Neuronal stem cell (in vitro differentiated cells): ENCODE data around the gene LZIC.

Experiments
- DNase-seq: peaks from one replicate; pipeline ENCODE4 v3.0.0-alpha.2; 2013; ENCODE audit warnings: low spot score
- H2AFZ ChIP-seq: one replicate; pipeline ENCODE4 v1.6.1; 2013; ENCODE audit warnings: mild to moderate bottlenecking, low read length, inconsistent platforms
- H2AK5ac ChIP-seq: 2 replicates; pipeline ENCODE4 v1.6.1; 2013; ENCODE audit warnings: low read depth, mild to moderate bottlenecking, inconsistent platforms, low read length, moderate library complexity, mixed read lengths
- H2BK120ac ChIP-seq: 2 replicates; pipeline ENCODE4 v1.6.1; 2013; ENCODE audit warnings: low read depth, mild to moderate bottlenecking, inconsistent platforms, low read length, moderate library complexity, mixed read lengths
- H2BK12ac ChIP-seq: one replicate; pipeline ENCODE4 v1.6.1; 2013; ENCODE audit warnings: low read length, inconsistent platforms
- H2BK15ac ChIP-seq: 2 replicates; pipeline ENCODE4 v1.6.1; 2013; ENCODE audit warnings: mild to moderate bottlenecking, low read length, inconsistent platforms, mixed read lengths
- H2BK5ac ChIP-seq: one replicate; pipeline ENCODE4 v1.6.1; 2013; ENCODE audit warnings: inconsistent platforms, mild to moderate bottlenecking, low read length, moderate library complexity
- H3K14ac ChIP-seq: one replicate; pipeline ENCODE4 v1.6.1; 2013; ENCODE audit warnings: low read length, inconsistent platforms
- H3K18ac ChIP-seq: 2 replicates; pipeline ENCODE4 v1.6.1; 2013; ENCODE audit warnings: low read length, inconsistent platforms
- H3K23ac ChIP-seq: 2 replicates; pipeline ENCODE4 v1.6.1; 2013; ENCODE audit warnings: low read depth, mild to moderate bottlenecking, mixed read lengths, low read length, inconsistent platforms; ENCODE audit not compliant: poor library complexity
- H3K27ac ChIP-seq: replicated peaks from 3 replicates; pipeline ENCODE4 v1.5.1; 2013; ENCODE audit warnings: low read length, inconsistent platforms
- H3K27me3 ChIP-seq, 3 experiments: 2 replicates each; pipeline ENCODE4 v1.6.1; 2013; ENCODE audit warnings: low read length in 3 of 3, mild to moderate bottlenecking in 2 of 3, inconsistent platforms in 1 of 3, low read depth in 1 of 3, mixed read lengths in 1 of 3, moderate library complexity in 1 of 3; ENCODE audit not compliant: control insufficient read depth in 3 of 3, insufficient read depth in 3 of 3
- H3K36me3 ChIP-seq, 2 donors: replicated peaks in 1 of 2; 2 replicates each; pipeline ENCODE4 v1.6.1; 2013; ENCODE audit warnings: low read length in 2 of 2; ENCODE audit not compliant: control insufficient read depth in 2 of 2, insufficient read depth in 2 of 2
- H3K4ac ChIP-seq: 2 replicates; pipeline ENCODE4 v1.6.1; 2013; ENCODE audit warnings: inconsistent platforms, mild to moderate bottlenecking, low read length, moderate library complexity
- H3K4me1 ChIP-seq, 2 donors: 1 replicate in 1 of 2; 2 replicates in 1 of 2; pipeline ENCODE4 v1.6.1; 2013; ENCODE audit warnings: low read length in 2 of 2, low read depth in 1 of 2; ENCODE audit not compliant: control insufficient read depth in 2 of 2, insufficient read depth in 1 of 2
- H3K4me2 ChIP-seq: one replicate; pipeline ENCODE4 v1.6.1; 2013; ENCODE audit warnings: mild to moderate bottlenecking, low read length, inconsistent platforms; ENCODE audit not compliant: insufficient read depth, poor library complexity, severe bottlenecking
- H3K4me3 ChIP-seq, 2 donors: 2 replicates each; pipeline ENCODE4 v1.5.1; 2013; ENCODE audit warnings: low read length in 2 of 2, mild to moderate bottlenecking in 2 of 2, inconsistent platforms in 1 of 2, moderate library complexity in 1 of 2
- H3K79me1 ChIP-seq: one replicate; pipeline ENCODE4 v1.6.1; 2013; ENCODE audit warnings: low read depth, mild to moderate bottlenecking, inconsistent platforms, low read length, moderate library complexity
- H3K9ac ChIP-seq: one replicate; pipeline ENCODE4 v1.6.1; 2013; ENCODE audit warnings: mild to moderate bottlenecking, low read depth, low read length, inconsistent platforms; ENCODE audit not compliant: poor library complexity
- H3K9me3 ChIP-seq, 2 donors: replicated peaks in 1 of 2; 2 replicates each; pipeline versions ENCODE3 to v1.6.1; 2013; ENCODE audit warnings: low read length in 2 of 2, mild to moderate bottlenecking in 2 of 2, inconsistent platforms in 1 of 2, low read depth in 1 of 2, mixed read lengths in 1 of 2, moderate library complexity in 1 of 2; ENCODE audit not compliant: control insufficient read depth in 2 of 2, insufficient read depth in 1 of 2
- H4K8ac ChIP-seq: one replicate; pipeline ENCODE4 v1.6.1; 2013; ENCODE audit warnings: low read depth, mild to moderate bottlenecking, inconsistent platforms, low read length, moderate library complexity
- H4K91ac ChIP-seq: one replicate; pipeline ENCODE4 v1.6.1; 2013; ENCODE audit warnings: low read length, low read depth, mild to moderate bottlenecking, inconsistent platforms; ENCODE audit not compliant: poor library complexity
- WGBS, 2 donors: extraction: QIAGEN DNeasy Blood & Tissue Kit; methylation state at CpG; one replicate each; pipeline ENCODE4 v1.1.7; 2013; ENCODE audit warnings: missing lambda C conversion rate in 2 of 2, mixed read lengths in 1 of 2; ENCODE audit not compliant: insufficient read length in 2 of 2, insufficient replicate concordance in 1 of 2; ENCODE audit errors: extremely low coverage in 2 of 2; 5-methylcytosine and 5-hydroxymethylcytosine counted together

Gene LZIC

GRCh38 chr1:9910423-9911178, 32.6 kb downstream of the LZIC start:
- peak; percentile 98 for DNase-seq
- no peaks in the 10 kb centered on the region for H3K36me3 ChIP-seq
- H2BK12ac ChIP-seq: no peak overlapping the region
- H2BK120ac ChIP-seq: no peak overlapping the region
- H3K14ac ChIP-seq: no peak overlapping the region
- H3K27ac ChIP-seq: peak overlapping the region; percentile 86
- no peak overlapping the region for H3K9ac ChIP-seq
- H3K4me1 ChIP-seq: peaks cover 3 to 7% of the 10 kb centered on the region in 2 donors
- no CpG with 5 or more reads among the region's 45 CpGs for WGBS, 2 donors
- peak overlapping the region; percentile 74 to 79 for H3K4me3 ChIP-seq
- H3K27me3 ChIP-seq: no peaks in the 10 kb centered on the region
- H4K8ac ChIP-seq: no peak overlapping the region
- H3K79me1 ChIP-seq: peaks cover 1% of the 10 kb centered on the region
- H2BK5ac ChIP-seq: no peak overlapping the region
- no peak overlapping the region for H2BK15ac ChIP-seq
- peak overlapping the region; percentile 74 for H3K4me2 ChIP-seq
- peak overlapping the region; percentile 92 for H2AFZ ChIP-seq
- H3K23ac ChIP-seq: peak overlapping the region; percentile 94
- H2AK5ac ChIP-seq: peak overlapping the region; percentile 15
- peak overlapping the region; percentile 77 for H3K18ac ChIP-seq
- H3K4ac ChIP-seq: no peak overlapping the region
- H4K91ac ChIP-seq: no peak overlapping the region
- no peaks in the 10 kb centered on the region for H3K9me3 ChIP-seq

- Histone ChIP-seq H3K27me3 (no peaks in the 10 kb centered on the region), H2BK120ac (no peak within 1 kb of the TSS), H3K23ac (peak within 1 kb of the TSS; percentile 95), H3K4me1 (peaks cover 3 to 7% of the 10 kb centered on the region in 2 donors), H2AK5ac (peak within 1 kb of the TSS; percentile 88), H3K79me1 (peaks cover 1% of the 10 kb centered on the region), H3K36me3 (no peaks in the 10 kb centered on the region), H2BK5ac (peak within 1 kb of the TSS; percentile 58), H3K27ac (peak within 1 kb of the TSS; percentile 86), H2AFZ (peak within 1 kb of the TSS; percentile 92), H3K9me3 (no peaks in the 10 kb centered on the region), H3K18ac (peak within 1 kb of the TSS; percentile 93), H2BK12ac (peak within 1 kb of the TSS; percentile 31), H3K4me3 (peak within 1 kb of the TSS; percentile 74 to 91), H2BK15ac (peak within 1 kb of the TSS; percentile 23), H3K4ac (no peak within 1 kb of the TSS), H3K4me2 (peak within 1 kb of the TSS; percentile 97), H3K9ac (peak within 1 kb of the TSS; percentile 91), H3K14ac (peak within 1 kb of the TSS; percentile 31), H4K91ac (no peak within 1 kb of the TSS), H4K8ac (no peak within 1 kb of the TSS)
- no peak for DNase-seq
- no CpG with 5 or more reads among the region's 55 CpGs for WGBS, 2 donors
Measured at GRCh38 chr1:9910076-9910422, 33.1 kb downstream of the LZIC start, which contains the start of gene CTNNBIP1. Gene CTNNBIP1, minus strand, starts transcription at chr1:9910269. Its CDS starts 38,205 bp downstream, at chr1:9872064.

GRCh38 chr1:9909234-9910046, 33.8 kb downstream of the LZIC start:
- Histone ChIP-seq H4K8ac (no peak overlapping the region), H2BK12ac (peak overlapping the region; percentile 31), H3K4me2 (peak overlapping the region; percentile 97), H3K9me3 (no peaks in the 10 kb centered on the region), H3K18ac (peak overlapping the region; percentile 93), H3K14ac (peak overlapping the region; percentile 31), H4K91ac (no peak overlapping the region), H2BK15ac (peak overlapping the region; percentile 23), H3K36me3 (no peaks in the 10 kb centered on the region), H3K9ac (peak overlapping the region; percentile 91), H3K79me1 (peaks cover 1% of the 10 kb centered on the region), H3K4me3 (peak overlapping the region; percentile 64 to 91), H2BK5ac (peak overlapping the region; percentile 58), H2AK5ac (peak overlapping the region; percentile 88), H3K27ac (peak overlapping the region; percentile 64), H2BK120ac (no peak overlapping the region), H3K4me1 (peaks cover 5 to 6% of the 10 kb centered on the region in 2 donors), H3K23ac (peak overlapping the region; percentile 95), H3K27me3 (no peaks in the 10 kb centered on the region), H2AFZ (peak overlapping the region; percentile 86), H3K4ac (no peak overlapping the region)
- no CpG with 5 or more reads among the region's 47 CpGs for WGBS, 2 donors
- no peak for DNase-seq

GRCh38 chr1:9908871-9909233, 34.3 kb downstream of the LZIC start:
- Histone ChIP-seq H3K14ac (no peak overlapping the region), H3K4me3 (peak overlapping the region; percentile 64 to 91), H3K18ac (peak overlapping the region; percentile 84), H3K9ac (peak overlapping the region; percentile 91), H2AFZ (peak overlapping the region; percentile 86), H3K4me1 (peaks cover 3 to 5% of the 10 kb centered on the region in 2 donors), H4K8ac (no peak overlapping the region), H3K79me1 (peaks cover 1% of the 10 kb centered on the region), H3K27me3 (no peaks in the 10 kb centered on the region), H2BK5ac (no peak overlapping the region), H3K9me3 (no peaks in the 10 kb centered on the region), H3K4ac (no peak overlapping the region), H3K23ac (peak overlapping the region; percentile 95), H3K27ac (no peak overlapping the region), H2BK15ac (no peak overlapping the region), H2BK12ac (no peak overlapping the region), H4K91ac (no peak overlapping the region), H2AK5ac (peak overlapping the region; percentile 88), H2BK120ac (no peak overlapping the region), H3K36me3 (no peaks in the 10 kb centered on the region), H3K4me2 (peak overlapping the region; percentile 97)
- WGBS, 2 donors: no CpG with 5 or more reads among the region's 4 CpGs
- no peak for DNase-seq
